Lung (tissue), 12 donors: ENCODE results near the gene DAZL. TPM values are rescaled to one million over a fixed set of nuclear protein-coding genes. Genes with fewer than 3 reads are reported as not detected.

Experiments used
- ATAC-seq: fragments of 200-7000 bp; cut with Tn5 transposase; one replicate; pipeline ENCODE4 v1.9.1; 2020; ENCODE audit warnings: moderate number of reproducible peaks; ENCODE audit not compliant: insufficient read depth, low FRiP score
- DNase-seq, 3 donors: peaks; one replicate each; pipeline ENCODE4 v3.0.0-alpha.2; 2013 to 2017
- H3K27ac ChIP-seq, 2 donors: one replicate each; pipeline ENCODE4 v1.5.1; 2013; ENCODE audit warnings: mild to moderate bottlenecking in 2 of 2, moderate library complexity in 2 of 2, control low read depth in 1 of 2, inconsistent platforms in 1 of 2, low read depth in 1 of 2, low read length in 1 of 2
- H3K27me3 ChIP-seq, 3 donors: one replicate each; pipeline ENCODE4 v1.5.1; 2013; ENCODE audit warnings: low read length in 2 of 3; ENCODE audit not compliant: control insufficient read depth in 3 of 3, insufficient read depth in 3 of 3
- H3K36me3 ChIP-seq, 4 donors: one replicate each; pipeline ENCODE4 v1.5.1; 2013; ENCODE audit warnings: low read length in 4 of 4, mild to moderate bottlenecking in 1 of 4, moderate library complexity in 1 of 4; ENCODE audit not compliant: control insufficient read depth in 4 of 4, insufficient read depth in 4 of 4
- H3K4me1 ChIP-seq, 5 donors: one replicate each; pipeline ENCODE4 v1.5.1; 2013; ENCODE audit warnings: low read length in 5 of 5, mild to moderate bottlenecking in 2 of 5, moderate library complexity in 1 of 5; ENCODE audit not compliant: control insufficient read depth in 5 of 5, insufficient read depth in 5 of 5
- H3K4me3 ChIP-seq: one replicate; pipeline ENCODE4 v1.5.1; 2013; ENCODE audit warnings: mild to moderate bottlenecking, control low read depth, moderate library complexity
- H3K9ac ChIP-seq, 2 donors: one replicate each; pipeline ENCODE4 v1.5.1; 2013; ENCODE audit warnings: low read length in 2 of 2, control low read depth in 1 of 2; ENCODE audit not compliant: insufficient read depth in 1 of 2
- H3K9me3 ChIP-seq, 4 donors: one replicate each; pipeline ENCODE4 v1.5.1; 2013; ENCODE audit warnings: low read length in 3 of 4, mild to moderate bottlenecking in 1 of 4, moderate library complexity in 1 of 4; ENCODE audit not compliant: control insufficient read depth in 4 of 4, insufficient read depth in 3 of 4
- CTCF ChIP-seq: IDR thresholded peaks from 2 replicates; pipeline ENCODE4 v1.5.1; 2012; ENCODE audit warnings: mild to moderate bottlenecking; ENCODE audit errors: control extremely low read depth, extremely low read depth
- WGBS, 2 donors: extraction: QIAGEN DNeasy Blood & Tissue Kit; methylation state at CpG; one replicate each; pipeline ENCODE4 v1.1.7; 2013; 5-methylcytosine and 5-hydroxymethylcytosine counted together
- polyA plus RNA-seq, 2 donors: library from polyadenylated mRNA; stranded (reverse); fragments of 200-250 nt; gene quantifications; one replicate each; pipeline ENCODE4 v1.2.1, GENCODE V29; 2013
- total RNA-seq, 2 donors: library from RNA; depleted of rRNA in 1 of 2; stranded (reverse); fragments of >200 nt in 1 of 2; gene quantifications; one replicate each; pipeline ENCODE4 v1.2.1, GENCODE V29; 2014 to 2021
- donor health status: control.
- donor health status: control.
- donor health status: Bipolar disorder and iron deficiency.
- donor health status: healthy.
- donor health status: DM: yes; HTN: yes; CAD: no.

DAZL gene
- total and polyA plus RNA-seq, 4 donors = 0.09 TPM; not detected in 3

GRCh38 chr3:16605966-16606365, 743 bp upstream of the DAZL start:
- Histone ChIP-seq H3K4me1 (no peaks in the 10 kb centered on the region), H3K36me3 (no peaks in the 10 kb centered on the region), H3K27me3 (no peaks in the 10 kb centered on the region), H3K27ac (no peak overlapping the region), H3K4me3 (no peak overlapping the region), H3K9ac (no peak overlapping the region), H3K9me3 (no peaks in the 10 kb centered on the region)
- DNase-seq (no peak), ATAC-seq (no peak)
- no peak for TF ChIP-seq CTCF
- 95 to 96% methylated on average over 8 of the region's 8 CpGs for WGBS, 2 donors

GRCh38 chr3:16604433-16604832, 790 bp downstream of the DAZL start:
- TF ChIP-seq CTCF = no peak
- WGBS, 2 donors = 96 to 98% methylated on average over 30 to 33 of the region's 33 CpGs
- no peak overlapping the region for H3K4me3 ChIP-seq
- H3K36me3 ChIP-seq = no peaks in the 10 kb centered on the region
- no peaks in the 10 kb centered on the region for H3K27me3 ChIP-seq
- DNase-seq (no peak), ATAC-seq (no peak)
- no peaks in the 10 kb centered on the region for H3K4me1 ChIP-seq
- H3K9ac ChIP-seq = no peak overlapping the region
- no peaks in the 10 kb centered on the region for H3K9me3 ChIP-seq
- H3K27ac ChIP-seq = no peak overlapping the region

GRCh38 chr3:16601537-16602005, 3.7 kb downstream of the DAZL start:
- no peaks in the 10 kb centered on the region for H3K4me1 ChIP-seq
- no peak overlapping the region for H3K9ac ChIP-seq
- no peak overlapping the region for H3K4me3 ChIP-seq
- no peaks in the 10 kb centered on the region for H3K36me3 ChIP-seq
- H3K9me3 ChIP-seq = no peaks in the 10 kb centered on the region
- H3K27ac ChIP-seq = no peak overlapping the region
- WGBS, 2 donors = 31 to 35% methylated on average over 3 of the region's 3 CpGs
- DNase-seq (peak in 2 of 3 donors; percentile 39 to 47), ATAC-seq (no peak)
- no peaks in the 10 kb centered on the region for H3K27me3 ChIP-seq
- TF ChIP-seq CTCF = no peak
